ENCODE results near the gene PDIA6. TPM values are rescaled to one million over a fixed set of nuclear protein-coding genes. Genes with fewer than 3 reads are reported as not detected.

PDIA6 gene
- total RNA-seq, 1 experiment from 2014 or later = 149 TPM

DNA sequence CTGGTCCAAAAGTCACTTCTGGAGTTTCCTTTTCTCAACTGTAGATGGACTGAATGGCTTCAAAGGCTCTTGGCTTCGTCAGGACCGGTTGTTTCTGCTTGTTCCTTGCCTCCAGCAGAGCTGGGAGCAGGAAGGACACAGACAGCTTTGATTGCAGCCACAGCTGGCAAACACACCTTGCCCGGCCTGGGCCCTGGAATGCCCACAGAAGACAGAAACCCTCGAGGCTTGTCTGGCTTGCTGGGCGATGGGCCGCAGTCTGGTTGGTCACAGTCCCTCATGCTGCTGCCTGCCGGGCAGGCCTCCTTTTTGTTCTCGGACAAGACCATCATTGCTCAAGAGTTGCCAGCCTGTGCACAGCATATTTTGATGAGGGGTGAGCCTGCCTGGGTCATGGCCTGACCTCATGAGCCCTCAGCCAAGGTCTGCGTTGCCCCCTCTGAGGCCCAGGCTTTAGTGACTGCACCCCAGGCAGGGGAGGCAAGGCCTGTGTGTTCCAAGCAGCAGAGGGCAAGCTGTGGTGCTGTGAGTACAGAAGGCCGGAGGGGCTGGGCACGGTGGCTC lies 53.4 kb downstream of the PDIA6 start:
- TF ChIP-seq YY1 (IDR thresholded peaks at IDR 0.05; ENCODE audit: extremely low read depth, insufficient replicate concordance, low read depth, low read length) = no peak
- no peak for TF ChIP-seq RAD21 (IDR thresholded peaks at IDR 0.05; ENCODE audit: low read depth)
- no peak for TF ChIP-seq EZH2 (IDR thresholded peaks at IDR 0.05)
- TF ChIP-seq SRF (IDR thresholded peaks at IDR 0.05; ENCODE audit: low read depth) = no peak
- TF ChIP-seq FOSL1 (IDR thresholded peaks at IDR 0.05; ENCODE audit: low read depth) = no peak
- TF ChIP-seq, protein P1, sequence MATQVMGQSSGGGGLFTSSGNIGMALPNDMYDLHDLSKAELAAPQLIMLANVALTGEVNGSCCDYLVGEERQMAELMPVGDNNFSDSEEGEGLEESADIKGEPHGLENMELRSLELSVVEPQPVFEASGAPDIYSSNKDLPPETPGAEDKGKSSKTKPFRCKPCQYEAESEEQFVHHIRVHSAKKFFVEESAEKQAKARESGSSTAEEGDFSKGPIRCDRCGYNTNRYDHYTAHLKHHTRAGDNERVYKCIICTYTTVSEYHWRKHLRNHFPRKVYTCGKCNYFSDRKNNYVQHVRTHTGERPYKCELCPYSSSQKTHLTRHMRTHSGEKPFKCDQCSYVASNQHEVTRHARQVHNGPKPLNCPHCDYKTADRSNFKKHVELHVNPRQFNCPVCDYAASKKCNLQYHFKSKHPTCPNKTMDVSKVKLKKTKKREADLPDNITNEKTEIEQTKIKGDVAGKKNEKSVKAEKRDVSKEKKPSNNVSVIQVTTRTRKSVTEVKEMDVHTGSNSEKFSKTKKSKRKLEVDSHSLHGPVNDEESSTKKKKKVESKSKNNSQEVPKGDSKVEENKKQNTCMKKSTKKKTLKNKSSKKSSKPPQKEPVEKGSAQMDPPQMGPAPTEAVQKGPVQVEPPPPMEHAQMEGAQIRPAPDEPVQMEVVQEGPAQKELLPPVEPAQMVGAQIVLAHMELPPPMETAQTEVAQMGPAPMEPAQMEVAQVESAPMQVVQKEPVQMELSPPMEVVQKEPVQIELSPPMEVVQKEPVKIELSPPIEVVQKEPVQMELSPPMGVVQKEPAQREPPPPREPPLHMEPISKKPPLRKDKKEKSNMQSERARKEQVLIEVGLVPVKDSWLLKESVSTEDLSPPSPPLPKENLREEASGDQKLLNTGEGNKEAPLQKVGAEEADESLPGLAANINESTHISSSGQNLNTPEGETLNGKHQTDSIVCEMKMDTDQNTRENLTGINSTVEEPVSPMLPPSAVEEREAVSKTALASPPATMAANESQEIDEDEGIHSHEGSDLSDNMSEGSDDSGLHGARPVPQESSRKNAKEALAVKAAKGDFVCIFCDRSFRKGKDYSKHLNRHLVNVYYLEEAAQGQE (IDR thresholded peaks at IDR 0.05; ENCODE audit: low read depth) = no peak
- TF ChIP-seq, protein P2, sequence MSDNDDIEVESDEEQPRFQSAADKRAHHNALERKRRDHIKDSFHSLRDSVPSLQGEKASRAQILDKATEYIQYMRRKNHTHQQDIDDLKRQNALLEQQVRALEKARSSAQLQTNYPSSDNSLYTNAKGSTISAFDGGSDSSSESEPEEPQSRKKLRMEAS (IDR thresholded peaks at IDR 0.05) = no peak
- TF ChIP-seq, protein P3, sequence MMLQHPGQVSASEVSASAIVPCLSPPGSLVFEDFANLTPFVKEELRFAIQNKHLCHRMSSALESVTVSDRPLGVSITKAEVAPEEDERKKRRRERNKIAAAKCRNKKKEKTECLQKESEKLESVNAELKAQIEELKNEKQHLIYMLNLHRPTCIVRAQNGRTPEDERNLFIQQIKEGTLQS (IDR thresholded peaks at IDR 0.05) = no peak
- TF ChIP-seq CEBPB (IDR thresholded peaks at IDR 0.05; ENCODE audit: low read depth) = no peak
- TF ChIP-seq ZNF274 (IDR thresholded peaks at IDR 0.05; ENCODE audit: low read depth, low read length) = no peak
- no peak for TF ChIP-seq ZFX (IDR thresholded peaks at IDR 0.05)
- TF ChIP-seq, protein P4, sequence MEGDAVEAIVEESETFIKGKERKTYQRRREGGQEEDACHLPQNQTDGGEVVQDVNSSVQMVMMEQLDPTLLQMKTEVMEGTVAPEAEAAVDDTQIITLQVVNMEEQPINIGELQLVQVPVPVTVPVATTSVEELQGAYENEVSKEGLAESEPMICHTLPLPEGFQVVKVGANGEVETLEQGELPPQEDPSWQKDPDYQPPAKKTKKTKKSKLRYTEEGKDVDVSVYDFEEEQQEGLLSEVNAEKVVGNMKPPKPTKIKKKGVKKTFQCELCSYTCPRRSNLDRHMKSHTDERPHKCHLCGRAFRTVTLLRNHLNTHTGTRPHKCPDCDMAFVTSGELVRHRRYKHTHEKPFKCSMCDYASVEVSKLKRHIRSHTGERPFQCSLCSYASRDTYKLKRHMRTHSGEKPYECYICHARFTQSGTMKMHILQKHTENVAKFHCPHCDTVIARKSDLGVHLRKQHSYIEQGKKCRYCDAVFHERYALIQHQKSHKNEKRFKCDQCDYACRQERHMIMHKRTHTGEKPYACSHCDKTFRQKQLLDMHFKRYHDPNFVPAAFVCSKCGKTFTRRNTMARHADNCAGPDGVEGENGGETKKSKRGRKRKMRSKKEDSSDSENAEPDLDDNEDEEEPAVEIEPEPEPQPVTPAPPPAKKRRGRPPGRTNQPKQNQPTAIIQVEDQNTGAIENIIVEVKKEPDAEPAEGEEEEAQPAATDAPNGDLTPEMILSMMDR (IDR thresholded peaks at IDR 0.05 in 2 of 3, conservative IDR thresholded peaks at IDR 0.05 in 1 of 3; ENCODE audit: borderline replicate concordance in 1 of 3, insufficient read depth in 1 of 3, low read depth in 2 of 3, low read length in 2 of 3) = no peak
- no peak for TF ChIP-seq SIN3A (IDR thresholded peaks at IDR 0.05; ENCODE audit: low read depth)
- TF ChIP-seq TCF7L2 (IDR thresholded peaks at IDR 0.05; ENCODE audit: borderline replicate concordance, extremely low read depth, insufficient read depth, insufficient read length) = no peak
- no peak for TF ChIP-seq CBX3 (IDR thresholded peaks at IDR 0.05; ENCODE audit: low read depth)
- no peak for TF ChIP-seq ELF1 (IDR thresholded peaks at IDR 0.05; ENCODE audit: borderline replicate concordance, low read depth)
- TF ChIP-seq SP1 (IDR thresholded peaks at IDR 0.05; ENCODE audit: low read depth) = no peak
- no peak for TF ChIP-seq POLR2A (IDR thresholded peaks at IDR 0.05; ENCODE audit: borderline replicate concordance, extremely low read depth, insufficient read depth, insufficient read length)
- no peak overlapping the region for H3K4me3 ChIP-seq (replicated peaks in 1 of 2; ENCODE audit: low read depth in 1 of 2, low read length in 2 of 2)
- BruUV-seq (replicated peaks) = no TSS peak
- DNase-seq (ENCODE audit: low read depth, low spot score) (no peak), ATAC-seq (no peak)
- no peaks in the 10 kb centered on the region for H3K36me3 ChIP-seq (ENCODE audit: control insufficient read depth in 1 of 2, insufficient read depth in 2 of 2, low read length in 2 of 2)
- H3K79me2 ChIP-seq (ENCODE audit: insufficient read depth, low read length) = no peaks in the 10 kb centered on the region
- H3K27ac ChIP-seq (ENCODE audit: low read depth, low read length) = no peak overlapping the region
- H3K9me3 ChIP-seq (ENCODE audit: control insufficient read depth in 1 of 2, insufficient read depth in 1 of 2, low read depth in 1 of 2, low read length in 2 of 2) = no peaks in the 10 kb centered on the region
- no peak overlapping the region for H2AFZ ChIP-seq (ENCODE audit: low read depth, low read length, poor library complexity, severe bottlenecking)
- peaks cover 0 to 10% of the 10 kb centered on the region in 2 experiments; a peak in 1 of 4 replicates for H3K4me1 ChIP-seq (ENCODE audit: control insufficient read depth in 1 of 2, insufficient read depth in 2 of 2, low read length in 2 of 2)
- H3K4me2 ChIP-seq (ENCODE audit: low read length) = no peak overlapping the region
- POLR2A ChIA-PET = no interaction called here
- CTCF ChIA-PET = no interaction called here
- H3K9ac ChIP-seq (ENCODE audit: low read length) = no peak overlapping the region
- RAD21 ChIA-PET (ENCODE audit: low non-redundant PET in 1 of 2, low total read pairs in 2 of 2, uncharacterized antibody in 2 of 2, unreplicated experiment in 2 of 2) = no interaction called here
- H3K9me2 ChIP-seq (ENCODE audit: insufficient read depth) = no peaks in the 10 kb centered on the region
- no peaks in the 10 kb centered on the region for H3K27me3 ChIP-seq (ENCODE audit: insufficient read depth, low read length)
- intact Hi-C loops (cut with micrococcal nuclease) = no loop called here
- H4K20me1 ChIP-seq (ENCODE audit: insufficient read depth) = no peaks in the 10 kb centered on the region
